Measurements from ENCODE around the gene EVC. TPM values are rescaled to one million over a fixed set of nuclear protein-coding genes. Genes with fewer than 3 reads are reported as not detected.
A peak's percentile ranks its signal among the peaks of the same experiment; 100 is the strongest.

EVC gene
- total RNA-seq, 1 experiment from 2014 or later = 17.3 TPM

GRCh38 chr4:5805270-5805669 lies 94.3 kb downstream of the EVC start:
- Histone ChIP-seq H3K4me3 (ENCODE audit: low read depth, low read length, poor library complexity, severe bottlenecking) (no peak overlapping the region), H3K9me3 (ENCODE audit: low read depth, low read length, poor library complexity, severe bottlenecking) (no peaks in the 10 kb centered on the region), H3K27ac (ENCODE audit: low read depth, low read length, poor library complexity, severe bottlenecking) (no peak overlapping the region), H3K27me3 (replicated peaks; ENCODE audit: insufficient read depth, low read depth, low read length, poor library complexity) (no peaks in the 10 kb centered on the region), H3K36me3 (ENCODE audit: insufficient read depth, low read length, poor library complexity, severe bottlenecking) (peaks cover 14% of the 10 kb centered on the region), H3K4me1 (ENCODE audit: insufficient read depth, low read length, poor library complexity, severe bottlenecking) (no peaks in the 10 kb centered on the region)
- TF ChIP-seq CTCF (conservative IDR thresholded peaks at IDR 0.05; ENCODE audit: low read depth, low read length) (no peak), EZH2 (IDR thresholded peaks at IDR 0.05; ENCODE audit: borderline replicate concordance, low read depth, low read length, poor library complexity, severe bottlenecking) (no peak)
- no TSS peak for BruUV-seq (replicated peaks)
- POLR2A ChIA-PET (ENCODE audit: low non-redundant PET) = no interaction called here
- DNase-seq (ENCODE audit: low spot score) = no peak
- intact Hi-C loops (cut with micrococcal nuclease; ENCODE audit: unreplicated experiment) = no loop called here
- CTCF ChIA-PET = interaction anchor here (0.6 kb wide), 1 partner anchor 17 kb away, joined by 7 read pairs; no protein-coding TSS in a partner anchor

GRCh38 chr4:5808081-5808741 lies 97.2 kb downstream of the EVC start:
- peak; percentile 33 for DNase-seq (ENCODE audit: low spot score)
- no peak overlapping the region for H3K27ac ChIP-seq (ENCODE audit: low read depth, low read length, poor library complexity, severe bottlenecking)
- peaks cover 20% of the 10 kb centered on the region for H3K36me3 ChIP-seq (ENCODE audit: insufficient read depth, low read length, poor library complexity, severe bottlenecking)
- CTCF ChIA-PET = no interaction called here
- POLR2A ChIA-PET (ENCODE audit: low non-redundant PET) = no interaction called here
- intact Hi-C loops (cut with micrococcal nuclease; ENCODE audit: unreplicated experiment) = no loop called here
- H3K4me1 ChIP-seq (ENCODE audit: insufficient read depth, low read length, poor library complexity, severe bottlenecking) = no peaks in the 10 kb centered on the region
- no peaks in the 10 kb centered on the region for H3K27me3 ChIP-seq (replicated peaks; ENCODE audit: insufficient read depth, low read depth, low read length, poor library complexity)
- BruUV-seq (replicated peaks) = no TSS peak
- H3K9me3 ChIP-seq (ENCODE audit: low read depth, low read length, poor library complexity, severe bottlenecking) = no peaks in the 10 kb centered on the region
- no peak overlapping the region for H3K4me3 ChIP-seq (ENCODE audit: low read depth, low read length, poor library complexity, severe bottlenecking)
- TF ChIP-seq EZH2 (IDR thresholded peaks at IDR 0.05; ENCODE audit: borderline replicate concordance, low read depth, low read length, poor library complexity, severe bottlenecking) = no peak
- no peak for TF ChIP-seq CTCF (conservative IDR thresholded peaks at IDR 0.05; ENCODE audit: low read depth, low read length)

DNA sequence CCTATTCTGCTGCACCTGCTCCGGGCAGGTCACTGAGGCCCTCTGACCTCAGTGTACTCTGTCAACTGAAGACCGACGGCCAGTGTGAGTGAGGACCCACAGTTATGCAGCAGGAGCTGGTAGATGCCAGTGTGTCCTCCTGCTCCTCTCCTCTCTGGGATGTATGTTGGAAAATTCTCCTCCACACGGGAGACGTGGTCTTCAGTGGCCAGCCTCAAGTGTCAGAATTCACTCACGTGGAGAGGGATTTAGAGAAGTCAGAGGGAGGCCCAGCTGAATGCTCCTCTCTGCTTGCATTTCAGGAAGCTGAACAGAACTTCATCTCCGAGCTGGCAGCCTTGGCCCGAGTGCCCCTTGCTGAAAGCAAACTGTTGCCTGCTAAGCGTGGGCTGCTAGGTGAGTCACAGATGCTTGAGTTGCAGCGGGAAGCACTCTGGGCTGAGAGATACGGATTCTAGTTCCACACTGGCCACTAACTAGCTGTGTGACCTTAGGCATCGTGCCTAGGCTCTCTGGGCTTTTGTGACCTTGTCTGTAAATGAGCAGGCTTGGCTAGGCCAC lies 98.3 kb downstream of the EVC start:
- ChIA-PET POLR2A (ENCODE audit: low non-redundant PET) (interaction anchor here (0.5 to 0.6 kb wide), 2 partner anchors 79 to 754 kb away, joined by 4 to 5 read pairs; no protein-coding TSS in a partner anchor), CTCF (no interaction called here)
- Histone ChIP-seq H3K27ac (ENCODE audit: low read depth, low read length, poor library complexity, severe bottlenecking) (no peak overlapping the region), H3K36me3 (ENCODE audit: insufficient read depth, low read length, poor library complexity, severe bottlenecking) (peaks cover 20% of the 10 kb centered on the region), H3K27me3 (replicated peaks; ENCODE audit: insufficient read depth, low read depth, low read length, poor library complexity) (no peaks in the 10 kb centered on the region), H3K4me3 (ENCODE audit: low read depth, low read length, poor library complexity, severe bottlenecking) (no peak overlapping the region), H3K9me3 (ENCODE audit: low read depth, low read length, poor library complexity, severe bottlenecking) (no peaks in the 10 kb centered on the region), H3K4me1 (ENCODE audit: insufficient read depth, low read length, poor library complexity, severe bottlenecking) (no peaks in the 10 kb centered on the region)
- DNase-seq (ENCODE audit: low spot score) = no peak
- TF ChIP-seq CTCF (conservative IDR thresholded peaks at IDR 0.05; ENCODE audit: low read depth, low read length) = no peak
- no peak for TF ChIP-seq EZH2 (IDR thresholded peaks at IDR 0.05; ENCODE audit: borderline replicate concordance, low read depth, low read length, poor library complexity, severe bottlenecking)
- intact Hi-C loops (cut with micrococcal nuclease; ENCODE audit: unreplicated experiment) = no loop called here
- BruUV-seq (replicated peaks) = no TSS peak
